GM21619 (cell line): ENCODE data around the gene MAGEA9B.
"Not testable (repeated sequence)": the region's sequence is repeated elsewhere in the genome, so short reads cannot be mapped to it uniquely, and the experiment has no call there.

ENCODE experiments used
- ATAC-seq: cut with Tn5 transposase; IDR thresholded peaks from one replicate; pipeline ENCODE4 v1.9.1; 2021; ENCODE audit not compliant: unreplicated experiment

MAGEA9B gene

DNA sequence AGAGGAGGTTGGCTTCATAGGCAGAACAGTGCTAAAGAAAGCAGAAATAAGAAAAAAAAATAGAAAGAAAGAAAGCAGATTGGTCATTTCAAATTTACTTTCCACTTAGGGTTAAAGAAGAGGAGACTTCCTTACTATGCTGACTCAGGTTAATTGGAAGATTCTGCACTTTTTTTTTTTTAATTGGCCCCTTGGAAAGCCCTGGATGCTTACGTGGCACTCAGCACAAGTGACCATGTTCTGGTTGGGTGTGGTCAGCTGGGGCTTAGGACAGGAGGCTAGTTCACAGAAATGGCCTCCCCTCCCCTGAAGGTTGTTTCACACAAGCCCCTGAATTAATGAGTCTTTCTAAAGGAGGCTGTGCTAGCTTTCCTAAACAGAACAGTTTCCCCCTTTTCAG is 14.5 kb downstream of the MAGEA9B start:
- ATAC-seq = no peak

DNA sequence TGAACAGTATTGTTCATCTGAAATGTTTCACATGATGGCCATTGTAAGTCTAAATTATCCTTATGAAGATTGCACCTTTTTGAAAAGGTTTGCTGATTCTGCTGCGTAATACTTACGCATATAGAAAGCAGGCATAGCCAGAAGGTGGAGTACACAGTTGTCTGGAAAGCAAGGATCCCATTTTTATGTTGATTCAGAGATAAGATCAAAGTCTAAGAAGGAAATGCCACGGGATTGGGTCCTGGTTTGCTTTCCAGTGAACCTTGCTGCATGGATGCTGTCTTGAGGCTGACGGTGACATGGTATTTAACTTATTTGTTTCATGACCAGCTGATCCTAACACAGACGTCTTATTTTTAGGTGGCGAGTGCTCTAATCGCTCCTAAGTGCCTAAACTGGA is 15.5 kb downstream of the MAGEA9B start:
- no peak for ATAC-seq

DNA sequence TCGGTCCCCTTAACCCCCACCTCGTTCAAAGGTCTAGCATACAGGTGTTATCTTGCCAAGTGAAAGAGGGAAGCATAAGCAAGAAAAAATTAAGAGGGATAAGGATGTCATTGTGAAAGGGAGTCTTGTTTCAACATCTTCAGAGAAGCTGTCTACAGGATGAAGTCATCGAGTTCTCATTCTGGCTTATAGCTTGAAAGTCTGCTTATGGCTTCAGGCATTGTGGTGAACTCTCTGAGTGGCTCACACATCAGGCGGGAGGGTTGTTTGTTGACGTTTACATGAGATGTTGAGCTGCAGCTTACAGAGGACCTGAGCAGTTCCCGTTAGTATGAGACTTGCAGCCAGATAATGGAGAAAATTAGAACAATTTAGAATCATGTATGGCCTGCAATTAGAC is 16.6 kb downstream of the MAGEA9B start:
- no peak for ATAC-seq

DNA sequence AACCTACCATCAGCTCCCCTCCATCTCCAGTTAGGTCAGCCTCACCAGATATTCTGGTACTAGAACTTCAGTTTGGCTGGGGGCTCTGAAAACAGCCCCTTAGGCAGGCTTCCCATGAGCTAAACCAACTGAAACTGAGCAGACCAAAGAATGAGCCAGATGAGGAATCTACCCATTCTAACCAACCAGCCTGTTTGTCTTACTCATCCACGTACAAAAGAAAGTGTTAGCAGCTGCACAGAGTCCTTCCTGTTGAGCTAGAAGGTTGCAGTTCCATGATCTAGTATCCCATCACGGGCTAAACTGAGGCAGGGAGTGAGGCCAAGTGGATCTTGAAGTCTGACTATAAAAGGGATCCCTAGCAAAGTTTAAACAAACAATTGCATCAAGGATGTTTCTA is 17.5 kb downstream of the MAGEA9B start:
- no peak for ATAC-seq

DNA sequence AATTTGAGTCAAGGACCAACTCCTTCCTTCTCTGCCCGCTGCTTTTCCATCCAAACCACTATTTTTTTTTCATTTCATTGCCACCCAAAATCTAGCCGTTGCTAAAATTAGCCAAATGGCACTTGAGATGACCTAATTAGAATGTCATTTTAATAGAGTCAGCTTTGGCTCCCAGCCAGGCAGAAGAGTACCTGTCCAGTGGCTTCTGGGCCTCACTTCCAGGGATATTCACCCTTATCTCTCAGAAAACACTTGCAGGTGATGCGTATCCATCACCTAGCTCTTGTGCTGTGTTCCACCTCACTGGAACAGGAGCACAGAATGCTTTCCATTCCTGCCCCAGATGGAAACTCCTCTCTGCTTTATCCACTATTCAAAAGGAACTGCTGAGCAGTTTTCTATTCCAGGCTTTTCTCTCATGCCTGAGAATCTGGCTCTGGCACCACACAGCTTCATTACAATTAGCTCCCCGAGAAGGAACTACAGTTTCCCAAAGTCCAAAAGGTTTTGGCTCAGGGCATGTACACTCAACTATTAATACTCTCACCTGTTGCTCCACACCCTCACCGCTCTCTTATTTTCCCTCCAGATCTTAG is 18.5 kb downstream of the MAGEA9B start:
- ATAC-seq = no peak

DNA sequence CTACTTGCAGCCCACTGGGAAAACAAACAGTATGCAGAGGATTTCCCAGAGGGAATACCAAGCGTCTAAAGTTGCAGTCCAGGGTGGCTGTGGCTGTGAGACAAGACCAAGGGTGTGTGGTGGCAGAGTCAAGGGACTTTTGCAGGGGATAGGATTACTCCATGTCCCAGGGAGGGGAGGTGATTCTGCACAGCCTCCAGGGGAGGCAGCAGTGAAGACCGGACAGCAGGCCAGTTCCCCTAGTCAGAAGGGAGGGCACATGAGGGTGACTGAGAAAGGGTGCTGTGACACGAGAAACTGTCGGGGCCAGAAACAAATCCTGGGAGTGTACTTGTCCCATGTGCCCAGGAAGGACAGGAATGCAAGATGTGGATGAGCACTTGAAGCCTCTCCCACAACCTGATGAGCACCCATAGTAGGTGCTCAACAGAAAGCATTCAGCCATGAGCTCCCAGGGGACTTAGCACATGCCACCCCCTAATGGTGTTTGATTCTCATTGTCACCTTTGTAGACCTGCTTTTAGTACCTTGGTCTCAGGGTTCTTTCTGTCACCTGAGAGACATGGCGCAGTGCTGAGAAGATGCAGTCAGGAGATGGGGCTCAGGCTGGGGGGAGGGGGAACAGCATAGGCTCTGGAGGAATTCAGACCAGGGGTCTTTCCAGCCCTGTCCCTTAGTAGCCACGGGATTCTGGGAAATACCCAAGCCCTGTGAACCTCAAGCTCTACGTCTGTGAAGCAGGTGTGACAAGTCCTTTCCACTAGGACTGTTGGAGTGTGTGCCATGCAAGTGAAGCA is 19.4 kb downstream of the MAGEA9B start:
- no peak for ATAC-seq

DNA sequence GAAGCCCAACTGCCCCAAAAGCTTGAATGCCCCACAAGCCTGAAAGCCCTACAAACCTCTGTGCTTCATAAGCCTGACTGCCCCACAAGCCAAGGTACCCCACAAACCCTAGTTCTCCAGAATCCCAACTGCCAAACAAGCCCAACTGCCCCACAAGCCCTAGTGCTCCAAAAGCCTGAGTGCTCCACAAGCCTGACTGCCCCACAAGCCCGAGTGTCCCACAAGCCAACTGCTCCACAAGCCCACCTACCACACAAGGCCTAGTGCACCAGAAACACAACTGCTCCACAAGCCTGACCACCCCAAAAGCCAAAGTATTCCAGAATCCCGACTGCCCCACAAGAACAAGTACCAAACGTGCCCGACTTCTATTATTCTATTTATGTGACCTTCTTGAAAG is 23.9 kb downstream of the MAGEA9B start:
- ATAC-seq = no peak

DNA sequence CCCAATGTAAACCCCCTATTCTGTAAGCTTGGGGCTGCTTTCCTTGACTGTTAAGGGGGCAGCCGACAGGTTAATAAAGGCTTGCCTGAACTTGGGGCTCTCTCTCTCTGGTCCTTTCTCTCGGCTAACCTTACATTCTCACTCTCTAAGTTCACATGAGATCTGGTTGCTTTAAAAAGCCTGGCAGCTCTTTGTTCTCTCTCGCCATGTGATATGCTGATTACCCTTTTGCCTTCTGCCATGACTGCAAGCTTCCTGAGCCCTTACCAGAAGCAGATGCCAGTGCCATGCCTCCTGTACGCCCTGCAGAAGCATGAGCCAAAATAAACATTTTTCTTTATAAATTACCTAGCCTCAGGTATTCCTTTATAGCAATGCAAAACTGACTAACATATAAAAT is 32.0 kb downstream of the MAGEA9B start:
- ATAC-seq = not testable (repeated sequence)

DNA sequence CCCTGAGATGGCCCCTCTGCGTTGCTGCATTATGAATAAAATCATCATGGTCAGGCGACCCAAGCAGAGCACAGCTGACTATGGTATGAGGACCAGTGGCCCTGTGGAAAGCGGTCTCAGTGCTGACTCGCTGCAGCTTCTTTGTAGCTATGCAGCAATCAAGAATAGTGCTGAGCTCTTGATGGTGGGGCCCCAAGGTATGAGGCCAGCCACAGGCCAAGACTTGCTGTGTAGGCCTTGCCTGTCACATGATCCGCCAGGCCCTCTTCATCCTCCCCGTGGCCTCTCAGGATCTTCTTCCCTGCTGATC is 35.4 kb downstream of the MAGEA9B start:
- ATAC-seq = not testable (repeated sequence)

DNA sequence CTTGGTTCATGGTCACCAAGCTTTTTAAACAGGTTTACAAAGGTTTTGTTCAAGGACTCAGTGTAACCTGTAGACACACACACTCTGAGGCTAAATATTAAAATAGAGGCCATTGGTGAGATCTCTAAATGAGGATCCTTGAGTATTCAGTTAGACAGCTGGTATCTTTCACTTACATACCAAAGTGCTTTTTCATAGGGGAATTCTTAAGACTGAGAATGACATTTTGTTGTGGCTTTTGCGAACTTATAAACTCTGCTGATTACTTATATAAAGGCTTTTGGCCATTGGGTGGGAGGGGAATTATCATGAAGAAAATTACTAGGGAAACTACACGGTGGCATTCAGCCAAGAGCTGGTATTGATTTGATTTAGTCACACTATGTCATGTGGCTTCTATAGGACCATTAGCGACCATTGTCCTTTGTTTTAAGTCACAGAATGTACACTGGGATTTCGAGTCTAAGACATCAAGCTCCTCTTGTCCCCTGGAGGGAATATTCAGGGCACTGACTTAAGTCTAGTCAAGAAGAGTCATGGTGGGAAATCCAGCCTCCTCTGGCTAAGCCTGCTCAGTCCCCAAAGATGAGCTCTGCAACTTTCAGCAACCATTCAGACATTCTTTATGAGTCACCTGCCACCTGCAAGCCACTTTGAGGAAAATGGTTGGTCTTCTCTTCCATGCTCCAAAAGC is 35.9 kb downstream of the MAGEA9B start:
- ATAC-seq = not testable (repeated sequence)

DNA sequence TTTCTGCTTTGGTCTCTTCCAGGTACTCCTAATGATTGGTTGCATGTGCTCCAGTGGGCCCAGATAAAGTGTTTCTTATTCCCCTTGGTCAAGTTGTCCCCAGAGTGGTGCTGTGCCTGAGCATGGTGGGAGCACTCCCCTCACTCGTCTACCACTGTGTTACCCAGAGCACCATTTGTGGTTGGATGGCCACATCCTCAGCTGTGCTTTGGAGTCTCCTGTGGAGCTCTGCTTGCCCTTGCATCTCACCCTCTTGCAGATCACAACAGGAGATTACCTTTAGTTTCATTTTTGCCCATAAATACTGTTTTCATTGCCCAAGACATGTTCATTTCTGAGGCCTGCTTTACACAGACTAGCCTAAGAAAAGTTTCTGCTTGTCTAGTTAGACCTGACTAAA is 36.8 kb downstream of the MAGEA9B start:
- not testable (repeated sequence) for ATAC-seq

DNA sequence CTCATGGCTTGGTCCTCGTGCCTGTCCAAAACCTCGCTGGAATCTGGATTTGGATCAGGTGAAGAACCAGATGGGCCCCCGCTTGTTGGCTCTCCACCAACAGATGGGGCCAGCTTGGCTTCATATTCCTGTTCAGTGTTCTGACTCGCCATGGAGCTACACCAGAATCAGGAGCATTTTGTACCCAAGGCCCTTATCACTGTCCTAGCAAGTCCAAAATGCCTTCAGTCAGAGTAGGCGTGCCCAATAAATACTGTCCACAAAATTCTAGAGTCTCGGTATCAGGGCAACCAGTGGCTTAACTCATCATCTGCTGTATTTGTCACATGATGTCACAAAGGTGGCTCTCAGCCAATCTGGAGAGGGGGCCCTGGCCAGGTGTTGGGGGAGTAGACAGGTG is 37.6 kb downstream of the MAGEA9B start, which contains the start of gene HSFX3:
TSS of gene HSFX3 (minus strand) at position 224 of the 400 bp plus-strand sequence. CDS start at position 152, 72 bp downstream.
- not testable (repeated sequence) for ATAC-seq

DNA sequence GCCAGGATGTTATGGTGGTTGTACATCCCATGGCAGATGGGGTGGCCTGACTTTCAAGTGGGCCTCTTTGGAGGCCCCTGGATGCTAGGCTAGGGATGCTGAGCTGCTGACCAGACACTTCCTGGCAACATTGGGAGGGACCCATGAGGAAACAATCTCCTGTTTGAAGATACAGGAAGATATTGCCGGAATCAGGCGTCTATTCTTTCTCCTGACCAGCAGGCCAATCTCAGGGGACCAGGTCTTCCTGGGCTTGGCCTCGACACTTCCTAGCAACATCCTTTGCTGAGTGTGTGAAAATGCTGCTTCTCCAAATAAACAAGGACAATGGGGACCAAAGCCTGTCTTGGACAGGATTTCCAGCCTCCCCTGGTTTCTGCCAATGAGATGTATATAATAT is 39.5 kb downstream of the MAGEA9B start:
- ATAC-seq = not testable (repeated sequence)

DNA sequence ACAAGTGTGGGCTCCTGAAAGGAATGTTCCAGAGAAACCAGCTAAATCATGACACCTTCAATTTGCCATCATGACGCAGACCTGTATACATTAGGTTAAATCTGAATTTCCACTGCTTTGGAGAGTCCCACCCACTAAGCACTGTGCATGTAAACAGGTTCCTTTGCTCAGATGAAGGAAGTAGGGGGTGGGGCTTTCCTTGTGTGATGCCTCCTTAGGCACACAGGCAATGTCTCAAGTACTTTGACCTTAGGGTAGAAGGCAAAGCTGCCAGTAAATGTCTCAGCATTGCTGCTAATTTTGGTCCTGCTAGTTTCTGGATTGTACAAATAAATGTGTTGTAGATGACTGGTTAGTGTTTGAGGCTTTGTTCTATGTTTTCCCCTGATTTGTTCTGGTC is 40.3 kb downstream of the MAGEA9B start:
- ATAC-seq = not testable (repeated sequence)

DNA sequence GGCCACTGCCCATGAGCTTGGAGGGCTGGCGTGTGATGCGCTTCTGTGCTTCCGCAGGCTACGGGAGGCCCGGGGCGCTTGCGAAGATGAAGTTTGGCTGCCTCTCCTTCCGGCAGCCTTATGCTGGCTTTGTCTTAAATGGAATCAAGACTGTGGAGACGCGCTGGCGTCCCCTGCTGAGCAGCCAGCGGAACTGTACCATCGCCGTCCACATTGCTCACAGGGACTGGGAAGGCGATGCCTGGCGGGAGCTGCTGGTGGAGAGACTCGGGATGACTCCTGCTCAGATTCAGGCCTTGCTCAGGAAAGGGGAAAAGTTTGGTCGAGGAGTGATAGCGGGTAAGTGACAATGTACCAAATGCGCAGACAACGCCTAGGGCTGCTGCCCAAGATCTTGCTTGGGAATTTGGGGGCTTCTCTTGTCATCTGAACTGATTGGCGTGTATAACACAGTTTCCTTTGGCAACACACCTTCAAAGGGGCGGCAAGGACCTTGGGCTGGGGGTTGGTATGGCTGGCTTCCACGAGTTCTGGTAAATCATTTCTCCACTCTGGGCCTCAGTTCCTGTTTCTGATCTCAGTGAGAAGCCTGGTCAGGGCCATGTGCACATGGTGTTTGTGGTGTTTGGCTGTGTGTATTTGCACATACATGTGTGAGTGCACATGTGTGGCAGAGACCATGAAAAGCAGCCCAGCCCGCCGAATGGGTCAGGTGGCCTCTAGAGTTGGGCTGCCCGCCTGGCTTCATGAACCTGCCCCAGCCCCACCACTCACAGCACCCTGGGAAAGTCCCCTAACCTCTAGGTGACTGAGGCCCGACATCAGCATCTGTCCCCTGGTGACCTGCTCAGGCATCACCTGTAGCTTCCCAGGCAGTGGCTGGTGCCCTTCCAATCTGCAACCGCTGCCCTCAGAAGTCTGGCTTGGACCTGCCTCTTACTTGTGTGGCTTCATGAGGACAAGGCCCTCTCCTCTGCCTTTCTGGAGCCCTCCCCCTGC is 41.4 kb downstream of the MAGEA9B start:
- ATAC-seq = not testable (repeated sequence)

DNA sequence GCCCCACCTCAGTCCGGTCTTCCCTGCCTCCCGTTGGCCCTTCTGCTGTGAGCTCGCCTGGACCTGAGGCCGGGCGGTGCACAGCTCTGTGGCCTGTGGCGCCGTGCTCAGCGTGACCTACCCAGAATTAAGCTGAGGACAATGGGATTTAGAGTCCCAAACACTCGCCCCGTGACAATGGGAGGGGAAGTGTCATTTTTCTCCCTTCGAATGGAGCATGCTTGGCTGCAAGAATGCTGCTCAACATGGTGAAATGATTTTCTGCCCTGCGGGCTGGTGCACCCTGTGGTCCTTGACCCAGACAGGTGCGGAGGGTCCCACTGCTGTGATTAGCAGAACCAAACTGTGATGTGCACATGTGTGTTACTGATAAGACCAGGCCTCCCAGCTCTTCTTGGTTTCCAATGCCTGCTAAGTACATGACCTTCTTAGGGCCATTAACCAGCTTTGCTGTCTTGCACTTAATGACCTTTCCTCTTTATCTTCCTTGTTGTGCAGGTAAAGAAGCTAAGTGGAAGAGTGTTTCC is 45.7 kb downstream of the MAGEA9B start:
- ATAC-seq = no peak

DNA sequence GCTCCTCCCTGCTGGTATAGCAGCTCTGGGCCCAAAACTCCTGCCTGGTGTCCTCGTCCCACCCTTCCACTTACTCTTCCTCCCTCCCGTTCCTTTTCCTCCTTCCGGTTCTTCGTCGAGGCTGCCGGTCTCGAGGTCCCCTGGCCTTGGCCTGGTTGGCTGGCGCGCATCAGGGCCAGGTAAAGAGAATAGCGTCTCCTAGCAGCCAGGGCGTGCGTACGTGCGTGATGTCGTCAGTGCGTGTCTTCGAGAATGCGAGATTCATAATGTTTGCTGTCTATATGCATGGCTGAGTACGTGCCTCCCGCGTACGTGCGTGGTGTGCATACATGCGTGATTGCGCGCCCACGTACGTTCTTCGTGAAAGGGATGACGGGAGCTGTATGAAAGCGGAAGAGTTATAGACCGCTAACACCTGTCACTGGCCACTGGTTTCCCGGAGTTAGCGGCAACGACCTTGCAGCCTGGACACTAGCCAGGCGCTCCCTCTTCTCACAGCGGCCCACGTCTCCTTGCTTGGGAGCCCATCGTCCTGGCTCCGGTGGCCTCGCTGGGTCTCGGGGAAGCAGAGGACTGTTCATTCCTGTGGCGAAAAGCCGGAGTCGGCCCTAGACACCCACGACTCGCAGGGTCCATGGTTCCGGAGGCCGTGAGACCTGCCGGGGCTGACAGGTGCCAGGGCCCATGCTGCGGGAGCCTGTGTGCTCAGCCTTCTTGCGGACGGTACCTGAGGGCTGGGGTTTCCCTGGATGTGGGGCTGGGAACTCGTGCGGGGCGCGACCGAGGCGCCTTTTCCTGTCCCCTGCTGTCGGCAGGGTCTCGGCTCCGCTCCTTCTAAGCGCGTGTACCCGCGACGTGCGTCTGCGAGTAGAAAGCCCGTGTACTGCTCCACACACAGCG is 46.4 kb downstream of the MAGEA9B start, which contains the start of gene EOLA1:
TSS of gene EOLA1 (plus strand) at position 392 of the 900 bp plus-strand sequence. CDS start 4,619 bp downstream, outside the sequence.
- peak; percentile 75 for ATAC-seq

DNA sequence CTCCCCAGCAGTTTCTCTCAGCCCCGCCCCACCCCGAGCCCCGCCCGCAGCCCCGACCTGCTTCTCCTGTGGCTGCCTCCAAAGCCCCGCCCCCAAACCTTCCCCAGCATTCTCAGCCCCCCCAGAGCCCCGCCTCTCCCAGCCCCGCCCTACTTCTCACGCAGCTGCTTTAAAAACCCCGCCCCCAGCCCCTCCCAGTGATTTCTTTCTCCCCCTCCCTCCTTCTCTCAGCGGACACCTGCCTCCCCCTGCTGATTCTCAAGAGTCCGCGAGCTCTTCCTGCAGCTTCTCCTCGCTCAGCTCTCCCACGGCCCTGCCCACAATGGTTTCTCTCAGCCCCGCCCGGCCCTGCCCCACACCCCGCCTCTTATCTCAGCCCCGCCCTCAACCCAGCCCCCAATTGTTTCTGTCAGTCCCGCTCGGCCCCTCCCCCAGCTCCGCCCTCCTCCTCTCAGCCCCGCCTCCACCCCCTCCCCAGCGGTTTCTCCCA is 47.1 kb downstream of the MAGEA9B start:
- ATAC-seq = peak; percentile 8
